GM12873 (cell line): Measurements from ENCODE around the gene PXN.

Experiments
- TF ChIP-seq, protein P1 (sequence below): IDR thresholded peaks from 2 replicates; pipeline ENCODE4 v1.5.1; 2012; ENCODE audit warnings: low read depth, mild to moderate bottlenecking, moderate library complexity, low read length, control low read depth; ENCODE audit not compliant: insufficient read depth; ENCODE audit errors: missing control alignments

The PXN gene

DNA sequence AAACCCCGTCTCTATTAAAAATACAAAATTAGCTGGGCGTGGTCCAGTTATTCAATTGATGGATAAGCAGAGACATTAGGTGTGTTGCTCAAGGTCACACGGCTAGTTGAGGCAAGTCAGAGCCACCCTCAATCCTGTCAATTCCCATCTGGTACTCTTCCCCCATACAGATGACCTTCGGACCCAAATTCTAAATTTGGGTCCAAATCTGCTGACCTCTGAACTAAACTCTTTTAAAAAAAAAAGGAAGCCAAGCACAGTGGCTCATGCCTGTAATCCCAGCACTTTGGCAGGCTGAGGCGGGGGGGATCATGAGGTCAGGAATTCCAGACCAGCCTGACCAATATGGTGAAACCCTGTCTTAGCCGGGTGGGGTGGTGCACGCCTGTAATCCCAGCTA lies 94.9 kb downstream of the PXN start:
- TF ChIP-seq, protein P1, sequence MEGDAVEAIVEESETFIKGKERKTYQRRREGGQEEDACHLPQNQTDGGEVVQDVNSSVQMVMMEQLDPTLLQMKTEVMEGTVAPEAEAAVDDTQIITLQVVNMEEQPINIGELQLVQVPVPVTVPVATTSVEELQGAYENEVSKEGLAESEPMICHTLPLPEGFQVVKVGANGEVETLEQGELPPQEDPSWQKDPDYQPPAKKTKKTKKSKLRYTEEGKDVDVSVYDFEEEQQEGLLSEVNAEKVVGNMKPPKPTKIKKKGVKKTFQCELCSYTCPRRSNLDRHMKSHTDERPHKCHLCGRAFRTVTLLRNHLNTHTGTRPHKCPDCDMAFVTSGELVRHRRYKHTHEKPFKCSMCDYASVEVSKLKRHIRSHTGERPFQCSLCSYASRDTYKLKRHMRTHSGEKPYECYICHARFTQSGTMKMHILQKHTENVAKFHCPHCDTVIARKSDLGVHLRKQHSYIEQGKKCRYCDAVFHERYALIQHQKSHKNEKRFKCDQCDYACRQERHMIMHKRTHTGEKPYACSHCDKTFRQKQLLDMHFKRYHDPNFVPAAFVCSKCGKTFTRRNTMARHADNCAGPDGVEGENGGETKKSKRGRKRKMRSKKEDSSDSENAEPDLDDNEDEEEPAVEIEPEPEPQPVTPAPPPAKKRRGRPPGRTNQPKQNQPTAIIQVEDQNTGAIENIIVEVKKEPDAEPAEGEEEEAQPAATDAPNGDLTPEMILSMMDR = no peak

DNA sequence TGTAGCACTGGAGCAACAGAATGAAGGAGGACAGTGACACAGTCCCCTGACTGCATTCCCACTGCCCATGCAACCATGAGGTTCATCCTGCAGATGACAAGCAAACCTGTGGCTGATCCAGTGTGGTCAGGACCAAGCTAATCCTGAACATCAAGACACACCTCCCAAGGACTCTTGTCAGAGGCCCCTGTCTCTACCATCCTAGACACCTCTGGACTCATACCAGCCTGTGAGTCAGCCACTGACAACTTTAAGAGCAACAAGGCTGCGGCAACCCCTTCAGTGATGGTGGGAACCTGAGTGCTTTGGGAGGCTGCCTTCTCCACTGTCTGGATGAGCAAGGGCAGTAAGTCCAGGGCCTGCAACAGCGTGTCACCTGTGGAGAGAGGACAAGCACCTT lies 95.6 kb downstream of the PXN start:
- TF ChIP-seq, protein P1 = no peak

DNA sequence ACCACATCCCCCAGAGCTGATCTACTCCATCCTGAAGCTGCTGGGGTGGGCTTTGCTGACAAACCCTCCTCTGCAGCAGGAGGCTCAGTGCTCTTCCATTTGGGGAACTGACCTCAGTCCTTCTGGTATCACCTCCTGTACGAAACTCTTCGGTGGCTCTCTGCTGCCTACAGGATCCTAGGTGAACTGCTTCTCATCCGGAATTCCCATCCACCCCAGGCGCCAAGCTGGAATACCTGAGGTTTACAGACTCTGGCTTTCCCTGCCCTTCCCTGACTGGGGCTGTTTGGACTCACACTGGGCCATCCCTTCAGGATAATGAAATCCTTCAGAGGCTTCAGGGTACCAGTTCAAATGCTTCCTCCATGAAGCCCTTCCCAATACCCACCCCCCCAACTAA lies 97.2 kb downstream of the PXN start:
- TF ChIP-seq, protein P1 = no peak

DNA sequence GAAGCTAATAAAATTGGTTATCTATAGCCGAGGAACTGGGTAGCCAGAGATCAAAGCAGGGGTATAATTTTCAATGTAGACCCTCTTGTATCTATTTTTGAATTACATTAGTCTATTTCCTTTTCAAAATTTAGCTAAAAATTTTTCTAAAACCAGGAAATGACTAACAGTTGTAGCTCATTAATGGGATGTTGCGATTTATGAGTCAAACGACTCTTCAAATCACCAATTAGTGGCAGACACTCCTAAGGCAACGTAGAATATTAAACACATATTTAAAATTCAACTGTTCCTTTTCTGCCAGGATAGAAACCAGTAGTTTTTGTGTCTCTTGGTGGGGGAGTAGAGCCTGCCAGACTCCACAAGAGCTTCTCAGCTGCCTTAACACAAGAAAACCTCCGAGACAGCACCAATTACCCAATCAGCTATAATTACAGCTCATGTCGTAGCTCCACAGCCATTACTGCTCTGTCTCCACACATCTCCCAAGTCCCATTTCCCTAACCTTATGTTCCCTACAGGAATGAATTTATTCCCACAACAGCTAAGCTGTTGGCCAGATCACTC lies 97.9 kb downstream of the PXN start:
- TF ChIP-seq, protein P1 = no peak

DNA sequence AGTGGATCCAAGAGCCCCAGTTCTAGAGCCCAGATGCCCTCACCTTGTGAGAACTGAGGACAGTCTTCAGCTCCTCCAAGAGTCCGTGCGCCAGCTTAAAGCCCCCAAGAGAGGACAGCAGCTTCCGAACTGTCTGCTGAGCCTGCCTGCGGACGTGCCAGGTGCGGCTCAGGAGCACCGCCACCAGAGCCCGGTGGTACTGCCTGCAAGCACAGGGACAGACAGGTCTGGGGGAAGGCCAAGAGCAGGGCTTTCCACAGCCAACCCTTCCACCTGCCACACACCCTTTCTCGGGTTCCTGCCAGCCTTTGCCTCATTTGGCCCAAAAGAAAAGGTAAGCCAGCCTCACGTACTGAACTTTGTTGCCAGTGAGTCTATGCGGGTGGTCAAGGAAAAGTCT lies 101.2 kb downstream of the PXN start:
- TF ChIP-seq, protein P1 = no peak

DNA sequence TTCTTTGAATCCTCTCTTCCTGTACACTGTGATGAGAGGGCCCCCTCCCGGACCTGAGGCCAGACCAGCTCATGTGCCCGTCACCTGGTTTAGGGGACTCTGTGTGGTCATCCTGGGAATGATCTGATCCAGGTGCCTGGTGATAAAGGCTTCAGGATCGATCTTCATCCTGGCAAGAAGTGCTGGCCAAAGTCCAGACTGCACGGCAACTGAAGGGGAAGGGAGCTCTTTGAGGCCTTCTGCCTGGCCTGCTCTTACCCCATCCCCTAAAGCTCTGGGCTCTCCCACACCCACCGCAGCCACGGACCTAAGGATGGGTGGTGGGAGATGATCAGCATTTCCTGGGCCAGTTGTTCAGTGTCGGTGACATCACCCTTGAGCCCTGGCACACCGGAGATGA lies 102.8 kb downstream of the PXN start:
- TF ChIP-seq, protein P1 = no peak

DNA sequence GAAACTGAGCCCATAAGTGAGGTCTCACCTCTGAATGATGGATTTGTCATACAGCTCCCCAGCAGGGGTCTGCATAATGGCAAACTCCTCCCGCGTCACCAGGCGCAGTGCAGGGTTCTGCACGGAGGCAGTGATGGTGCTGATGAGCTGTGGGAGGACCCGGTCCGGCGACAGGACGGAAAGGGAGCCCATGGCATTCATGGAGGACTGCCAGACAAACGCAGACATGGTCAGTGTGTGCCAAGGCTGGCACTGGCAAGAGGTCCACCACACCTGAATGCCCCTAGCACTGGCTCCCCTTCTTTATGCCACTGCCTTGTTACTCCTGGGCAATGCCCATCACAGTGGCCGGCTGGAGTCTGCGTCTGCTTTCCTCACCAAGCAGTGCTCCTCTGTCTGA lies 103.7 kb downstream of the PXN start:
- TF ChIP-seq, protein P1 = no peak
